ENCODE data around the gene MBNL3.
"Not testable (repeated sequence)": the region's sequence is repeated elsewhere in the genome, so short reads cannot be mapped to it uniquely, and the experiment has no call there.

MBNL3 gene

GRCh38 chrX:132369617-132370326 is 119.1 kb downstream of the MBNL3 start:
- no peak for DNase-seq (ENCODE audit: low read depth in 2 of 2)

DNA sequence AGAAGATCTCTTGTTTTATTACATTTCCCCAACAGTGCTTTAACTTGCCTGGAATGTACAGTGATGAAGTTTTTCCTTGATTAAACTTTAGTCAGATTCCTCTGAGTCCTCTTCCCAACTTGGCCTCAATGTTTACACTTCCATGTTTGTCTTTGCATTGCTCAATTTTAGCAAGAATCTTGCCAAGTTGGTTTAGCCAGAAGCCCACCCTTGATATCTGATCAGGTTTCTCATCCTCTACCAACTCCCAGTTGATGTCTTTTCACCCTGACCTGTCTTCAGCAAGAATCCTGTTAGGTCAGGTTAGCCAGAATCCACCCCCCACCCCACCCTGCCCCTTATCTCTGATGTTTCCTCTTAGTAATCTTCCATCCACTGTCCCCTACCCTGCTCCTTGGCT is 120.9 kb downstream of the MBNL3 start:
- DNase-seq (ENCODE audit: low read depth in 2 of 2) = no peak

DNA sequence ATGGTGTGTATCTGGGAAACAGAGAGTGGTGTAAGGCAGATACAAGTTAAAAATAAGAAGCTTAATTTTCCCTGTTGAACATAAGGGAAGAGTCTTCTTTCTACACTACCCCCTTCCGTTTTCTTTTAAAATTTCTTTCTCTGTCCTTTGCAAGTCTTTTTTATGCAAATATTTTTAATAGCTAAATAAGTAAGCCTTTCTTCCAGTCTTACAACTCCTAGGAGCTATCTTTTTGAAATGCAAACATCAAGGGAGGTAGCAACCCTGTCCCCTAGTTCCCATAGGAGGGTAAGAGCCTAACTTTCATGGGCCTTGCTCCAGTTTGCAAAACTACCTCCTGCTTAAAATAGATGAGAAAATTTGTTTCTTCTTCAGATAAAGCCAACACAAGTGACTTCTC is 121.5 kb downstream of the MBNL3 start:
- no peak for DNase-seq (ENCODE audit: low read depth in 2 of 2)

GRCh38 chrX:132365490-132365889 is 123.3 kb downstream of the MBNL3 start:
- DNase-seq (ENCODE audit: low read depth in 2 of 2) = no peak

DNA sequence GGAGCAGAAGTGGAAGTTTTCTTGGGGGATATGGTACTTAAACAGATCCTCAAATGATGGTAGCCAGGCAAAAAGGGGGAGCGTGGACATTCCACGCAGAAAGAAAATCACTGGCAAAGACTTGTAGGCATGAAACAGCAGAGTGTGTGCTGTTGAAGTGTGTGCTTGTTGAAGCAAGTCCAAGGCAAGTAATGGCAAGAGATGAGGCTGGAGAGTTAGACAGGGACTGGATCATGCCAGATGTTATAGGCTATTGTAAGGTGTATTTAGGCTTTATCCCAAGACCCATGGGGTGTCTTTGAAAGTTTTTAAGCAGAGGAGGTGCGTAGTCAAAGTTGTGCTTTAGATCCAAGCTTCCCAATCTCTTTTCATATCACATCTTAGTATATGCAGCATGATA is 124.5 kb downstream of the MBNL3 start:
- no peak for DNase-seq (ENCODE audit: low read depth in 2 of 2)

GRCh38 chrX:132353430-132353829 is 135.4 kb downstream of the MBNL3 start:
- DNase-seq (ENCODE audit: low read depth in 2 of 2) = no peak

DNA sequence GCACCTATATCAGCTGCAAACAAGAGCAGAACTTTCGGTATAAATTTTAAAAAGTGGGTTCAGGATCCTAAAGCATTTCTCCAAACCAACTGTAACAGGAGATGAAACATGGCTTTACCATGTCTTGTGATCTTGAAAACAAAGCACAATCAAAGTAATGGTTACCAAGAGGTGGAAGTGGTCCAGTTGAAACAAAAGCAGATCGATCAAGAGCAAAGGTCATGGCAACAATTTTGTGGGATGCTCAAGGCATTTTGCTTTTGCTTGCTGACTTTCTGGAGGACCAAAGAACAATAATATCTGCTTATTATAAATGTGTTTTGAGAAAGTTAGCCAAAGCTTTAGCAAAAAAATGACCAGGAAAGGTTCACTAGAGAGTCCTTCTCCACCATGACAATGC is 152.7 kb downstream of the MBNL3 start:
- DNase-seq (ENCODE audit: low read depth in 2 of 2) = no peak

DNA sequence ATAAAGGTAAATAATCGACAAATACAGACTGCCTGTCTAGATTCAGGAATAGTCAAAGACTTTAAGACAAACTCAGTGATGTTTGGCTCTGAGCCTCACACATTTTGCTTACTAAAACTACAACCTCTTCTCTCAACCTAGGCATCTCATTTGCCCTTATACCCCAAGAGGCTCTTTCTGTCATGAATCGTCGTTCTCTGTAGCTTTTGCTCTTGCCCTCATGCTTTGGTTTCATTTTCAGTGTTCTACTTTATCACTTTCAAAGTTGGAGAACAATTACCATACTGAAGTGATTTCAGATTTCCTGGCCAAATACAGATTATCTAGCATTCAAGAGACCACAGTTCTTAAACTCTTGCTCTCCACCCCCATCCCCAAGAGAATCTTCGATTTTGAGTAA is 155.5 kb downstream of the MBNL3 start:
- no peak for DNase-seq (ENCODE audit: low read depth in 2 of 2)

DNA sequence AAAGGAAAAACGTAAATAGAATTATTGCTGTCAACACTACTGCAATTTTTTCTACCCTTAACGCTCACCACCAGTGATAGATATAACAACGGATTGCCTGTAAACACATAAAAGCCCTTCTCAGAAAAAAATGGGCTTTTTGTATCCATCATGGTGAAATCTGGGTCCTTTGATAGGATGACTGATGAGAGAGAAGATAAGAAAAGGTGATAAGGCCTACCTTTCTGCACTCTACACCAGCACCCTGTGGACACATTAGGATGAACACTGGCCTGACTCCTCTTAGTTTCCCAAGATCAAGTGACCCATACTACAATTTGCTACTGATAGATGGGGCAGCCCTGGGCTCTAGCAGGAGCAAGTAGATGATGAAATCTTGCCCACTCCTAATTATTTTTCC is 157.3 kb downstream of the MBNL3 start:
- DNase-seq (ENCODE audit: low read depth in 2 of 2) = no peak

- no peak for DNase-seq (ENCODE audit: low read depth in 2 of 2)
These were observed 157.8 kb downstream of the MBNL3 start for GRCh38 chrX:132331000-132331399.

GRCh38 chrX:132330156-132330729 is 158.6 kb downstream of the MBNL3 start:
- DNase-seq (ENCODE audit: low read depth in 2 of 2) = no peak

- DNase-seq (ENCODE audit: low read depth in 2 of 2) = not testable (repeated sequence)
These were observed 161.9 kb downstream of the MBNL3 start for GRCh38 chrX:132326960-132327359.

All from fibroblast of skin of left quadriceps (primary cell).